Cardiac muscle cell (in vitro differentiated cells and primary cell): ENCODE results near the gene UTS2R. TPM values are rescaled to one million over a fixed set of nuclear protein-coding genes. Genes with fewer than 3 reads are reported as not detected.
A peak's percentile ranks its signal among the peaks of the same experiment; 100 is the strongest.

ENCODE experiments used
- DNase-seq, 2 donors: peaks; one replicate each; pipeline versions ENCODE4 v3.0.0 to v3.0.0-alpha.2; 2010 to 2017; ENCODE audit warnings: low read depth in 1 of 2, low spot score in 1 of 2
- H3K27ac ChIP-seq: fragments of 200-600 bp; sonication (generic); 2 replicates; pipeline ENCODE4 v1.5.1; 2016
- H3K27me3 ChIP-seq: fragments of 200-600 bp; sonication (generic); 2 replicates; pipeline ENCODE4 v1.6.0; 2016; ENCODE audit warnings: control low read depth
- H3K36me3 ChIP-seq: fragments of 200-600 bp; sonication (generic); 2 replicates; pipeline ENCODE4 v1.5.1; 2016; ENCODE audit warnings: control low read depth
- H3K4me1 ChIP-seq: fragments of 200-600 bp; sonication (generic); 2 replicates; pipeline ENCODE4 v1.8.1; 2017; ENCODE audit warnings: low read depth, mild to moderate bottlenecking, mixed run types
- H3K4me3 ChIP-seq: fragments of 200-600 bp; sonication (generic); 2 replicates; pipeline ENCODE4 v1.5.1; 2016; ENCODE audit warnings: mild to moderate bottlenecking
- H3K9me3 ChIP-seq: fragments of 200-600 bp; sonication (generic); 2 replicates; pipeline ENCODE4 v1.5.1; 2017; ENCODE audit warnings: low read depth, mild to moderate bottlenecking, control low read depth
- polyA plus RNA-seq: library from polyadenylated mRNA; unstranded; fragments of >200 nt; fragmentation: Nextera tagmentation; extraction: Ambion mirVana; gene quantifications from 2 replicates; pipeline ENCODE4 v1.2.1, GENCODE V29; 2016
- total RNA-seq: library from RNA; depleted of rRNA; stranded (reverse); fragments of >200 nt; gene quantifications from 2 replicates; pipeline ENCODE4 v1.2.3, GENCODE V29; 2016
- TF ChIP-seq, protein P1 (sequence below): IDR thresholded peaks from 2 replicates; pipeline ENCODE4 v1.5.1; 2012; ENCODE audit warnings: low read depth, mild to moderate bottlenecking, low read length

The UTS2R gene
- total and polyA plus RNA-seq, 2 experiments from 2014 or later = 4.1 to 10.8 TPM

DNA sequence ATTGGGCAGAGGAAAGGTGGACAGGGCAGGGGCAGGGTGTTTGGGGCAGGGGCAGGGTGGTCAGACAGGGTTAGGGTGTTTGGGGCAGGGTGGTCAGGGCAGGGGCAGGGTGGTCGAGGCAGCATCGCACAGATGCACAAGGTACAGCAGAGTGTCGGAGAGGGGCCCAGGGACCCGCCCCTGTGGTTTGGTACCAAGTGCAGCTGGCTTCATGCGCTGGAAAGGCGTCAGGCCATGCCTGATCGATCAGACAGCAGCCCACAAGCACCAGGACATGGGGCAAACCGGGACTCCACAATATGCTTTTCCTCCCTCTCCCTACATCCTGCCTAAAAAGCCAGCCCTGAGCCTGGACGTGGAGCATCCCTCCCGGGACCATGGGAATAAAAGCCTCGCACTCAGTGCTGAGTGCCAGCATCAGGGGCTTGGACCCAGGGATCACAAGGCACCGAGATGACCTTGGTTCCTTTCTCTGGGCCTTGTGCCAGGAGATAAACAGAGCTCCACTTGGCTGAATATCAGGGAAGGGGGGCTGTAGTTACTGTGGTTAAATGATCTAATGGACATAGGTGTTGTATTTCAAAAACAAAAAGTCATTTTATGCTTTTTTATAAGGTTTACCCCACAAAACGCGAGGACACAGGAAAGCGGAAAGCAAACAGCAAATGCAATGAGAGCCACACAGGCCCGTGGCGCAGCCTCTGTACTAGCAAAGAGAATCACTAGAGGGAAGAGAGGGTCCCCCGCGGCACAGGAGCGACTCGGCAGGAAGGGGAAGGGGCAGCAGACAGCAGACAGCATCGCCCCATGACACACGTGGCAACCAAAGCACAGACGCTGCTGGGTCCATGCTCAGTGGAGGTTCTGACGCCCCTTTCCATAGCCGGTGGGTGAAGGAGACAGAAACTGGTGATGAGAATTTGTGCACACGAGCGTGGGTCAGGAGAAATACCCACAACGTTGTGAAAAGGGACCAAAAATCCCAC lies 41.3 kb downstream of the UTS2R start:
- TF ChIP-seq, protein P1, sequence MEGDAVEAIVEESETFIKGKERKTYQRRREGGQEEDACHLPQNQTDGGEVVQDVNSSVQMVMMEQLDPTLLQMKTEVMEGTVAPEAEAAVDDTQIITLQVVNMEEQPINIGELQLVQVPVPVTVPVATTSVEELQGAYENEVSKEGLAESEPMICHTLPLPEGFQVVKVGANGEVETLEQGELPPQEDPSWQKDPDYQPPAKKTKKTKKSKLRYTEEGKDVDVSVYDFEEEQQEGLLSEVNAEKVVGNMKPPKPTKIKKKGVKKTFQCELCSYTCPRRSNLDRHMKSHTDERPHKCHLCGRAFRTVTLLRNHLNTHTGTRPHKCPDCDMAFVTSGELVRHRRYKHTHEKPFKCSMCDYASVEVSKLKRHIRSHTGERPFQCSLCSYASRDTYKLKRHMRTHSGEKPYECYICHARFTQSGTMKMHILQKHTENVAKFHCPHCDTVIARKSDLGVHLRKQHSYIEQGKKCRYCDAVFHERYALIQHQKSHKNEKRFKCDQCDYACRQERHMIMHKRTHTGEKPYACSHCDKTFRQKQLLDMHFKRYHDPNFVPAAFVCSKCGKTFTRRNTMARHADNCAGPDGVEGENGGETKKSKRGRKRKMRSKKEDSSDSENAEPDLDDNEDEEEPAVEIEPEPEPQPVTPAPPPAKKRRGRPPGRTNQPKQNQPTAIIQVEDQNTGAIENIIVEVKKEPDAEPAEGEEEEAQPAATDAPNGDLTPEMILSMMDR = no peak
- Histone ChIP-seq H3K27ac (no peak overlapping the region), H3K9me3 (no peaks in the 10 kb centered on the region), H3K27me3 (no peaks in the 10 kb centered on the region), H3K36me3 (no peaks in the 10 kb centered on the region), H3K4me1 (no peaks in the 10 kb centered on the region), H3K4me3 (no peak overlapping the region)
- no peak for DNase-seq

DNA sequence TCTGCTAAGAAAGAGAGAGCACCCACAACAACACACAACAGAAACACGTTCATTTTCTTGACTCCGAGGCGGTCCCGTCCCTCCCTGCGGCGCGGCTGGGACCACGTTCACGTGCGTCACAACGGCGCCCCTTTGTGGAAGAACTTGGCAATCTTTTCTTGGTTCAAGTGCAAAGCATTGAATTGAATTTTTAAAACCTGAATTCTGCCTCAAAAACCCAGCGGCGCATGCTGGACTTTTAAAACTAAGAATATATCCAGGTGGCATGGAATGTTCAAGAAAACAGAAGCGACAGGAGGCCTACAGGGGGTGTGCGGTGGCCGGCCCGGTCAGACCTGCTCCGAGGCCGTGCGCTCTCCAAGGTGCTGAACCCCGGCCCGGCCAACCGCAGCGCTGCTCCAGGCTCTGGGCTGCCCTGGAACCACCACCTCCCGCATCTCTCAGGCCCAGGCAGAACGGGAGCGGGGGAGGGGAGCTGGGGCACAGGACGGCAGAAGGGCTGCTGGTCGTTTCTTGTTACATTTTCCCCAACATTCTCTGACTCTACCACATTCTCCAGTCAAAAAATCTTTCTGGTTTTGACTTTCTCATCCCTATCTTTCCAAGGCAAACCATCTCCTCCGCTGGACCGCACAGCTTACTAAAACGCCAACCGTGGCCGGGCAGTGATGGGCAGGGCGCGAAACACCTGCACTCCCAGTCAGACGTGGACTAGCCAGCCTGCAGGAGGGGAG lies 43.1 kb downstream of the UTS2R start:
- peak; percentile 79 to 91 for DNase-seq
- Histone ChIP-seq H3K27ac (no peak overlapping the region), H3K4me3 (no peak overlapping the region), H3K36me3 (no peaks in the 10 kb centered on the region), H3K27me3 (no peaks in the 10 kb centered on the region), H3K9me3 (no peaks in the 10 kb centered on the region), H3K4me1 (peaks cover 4% of the 10 kb centered on the region)
- TF ChIP-seq, protein P1 = peak; percentile 70

DNA sequence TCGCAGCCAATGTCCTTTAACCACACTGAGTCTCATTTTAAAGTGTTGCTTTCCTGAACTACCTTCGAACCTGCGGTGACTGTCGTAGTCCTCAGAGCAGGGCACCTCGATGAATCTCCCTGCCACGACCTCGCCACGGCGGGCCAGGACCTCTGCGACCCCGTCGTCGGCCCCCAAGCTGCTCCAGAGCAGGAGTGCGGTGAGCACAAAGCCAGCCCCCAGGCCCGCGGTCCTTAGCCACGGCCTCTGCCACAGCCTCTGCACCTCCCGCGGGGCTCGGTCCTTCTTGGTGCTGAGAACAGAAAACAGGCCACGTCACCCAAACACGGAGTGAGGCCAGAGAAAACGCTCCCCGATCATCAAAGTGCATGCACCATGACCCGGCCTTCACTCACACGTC lies 43.8 kb downstream of the UTS2R start:
- Histone ChIP-seq H3K36me3 (no peaks in the 10 kb centered on the region), H3K27ac (no peak overlapping the region), H3K4me3 (no peak overlapping the region), H3K9me3 (no peaks in the 10 kb centered on the region), H3K27me3 (no peaks in the 10 kb centered on the region), H3K4me1 (peaks cover 4% of the 10 kb centered on the region)
- TF ChIP-seq, protein P1 = no peak
- no peak for DNase-seq

DNA sequence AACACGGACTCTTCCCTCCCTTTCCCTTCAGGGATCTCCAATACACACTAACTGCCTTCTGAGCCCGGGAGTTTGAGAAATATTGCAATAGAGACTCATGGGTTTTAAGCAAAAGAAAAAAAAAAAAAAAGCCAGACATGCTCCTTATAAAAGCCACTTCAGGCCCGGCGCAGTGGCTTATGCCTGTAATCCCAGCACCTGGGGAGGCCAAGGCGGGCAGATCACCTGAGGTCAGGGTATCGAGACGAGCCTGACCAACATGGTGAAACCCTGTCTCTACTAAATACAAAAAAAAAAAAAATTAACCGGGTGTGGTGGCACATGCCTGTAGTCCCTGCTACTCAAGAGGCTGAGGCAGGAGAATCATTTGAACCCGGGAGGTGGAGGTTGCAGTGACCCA lies 44.2 kb downstream of the UTS2R start:
- H3K27me3 ChIP-seq = no peaks in the 10 kb centered on the region
- no peak for DNase-seq
- no peak overlapping the region for H3K4me3 ChIP-seq
- H3K4me1 ChIP-seq = peaks cover 4% of the 10 kb centered on the region
- H3K27ac ChIP-seq = no peak overlapping the region
- H3K9me3 ChIP-seq = no peaks in the 10 kb centered on the region
- TF ChIP-seq, protein P1 = no peak
- no peaks in the 10 kb centered on the region for H3K36me3 ChIP-seq

DNA sequence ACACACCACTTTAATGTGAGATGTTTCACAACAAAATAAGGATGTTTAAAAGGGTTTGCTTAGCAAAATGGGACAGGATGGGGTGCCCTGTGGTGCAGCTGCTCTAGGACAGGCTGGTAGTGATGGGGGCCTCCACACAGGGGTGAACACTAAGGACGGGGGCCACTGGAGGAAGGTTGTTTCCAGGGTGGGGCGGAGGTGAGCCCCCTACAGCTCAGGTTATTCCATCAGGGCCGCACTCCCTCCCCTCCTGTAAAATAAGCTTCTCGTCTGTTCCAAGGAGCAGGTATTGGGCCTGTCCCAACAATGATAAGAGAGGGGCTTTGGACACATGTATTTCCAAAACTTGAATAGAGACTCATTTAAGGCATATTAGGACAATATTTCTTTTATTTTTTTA lies 44.7 kb downstream of the UTS2R start:
- Histone ChIP-seq H3K27me3 (no peaks in the 10 kb centered on the region), H3K27ac (no peak overlapping the region), H3K4me3 (no peak overlapping the region), H3K4me1 (peaks cover 4% of the 10 kb centered on the region), H3K36me3 (no peaks in the 10 kb centered on the region), H3K9me3 (no peaks in the 10 kb centered on the region)
- no peak for DNase-seq
- TF ChIP-seq, protein P1 = no peak
